HCT116 (cell line): ENCODE measurements around the gene DMPK. TPM values are rescaled to one million over a fixed set of nuclear protein-coding genes. Genes with fewer than 3 reads are reported as not detected.

Source experiments
- ATAC-seq: fragments of 200-7000 bp; cut with Tn5 transposase; 2 replicates; pipeline ENCODE4 v1.9.1; 2020; ENCODE audit warnings: mild to moderate bottlenecking, moderate library complexity
- BruUV-seq: library from RNA; stranded (reverse); fragments of 400-500 nt; replicated peaks from 2 replicates; lab custom pipeline; 2021; lab: Mats Ljungman, UMichigan
- CTCF ChIA-PET: fragments of 300-600 bp; sonication (Branson Sonifier 250); formaldehyde crosslinking; loops from one replicate; lab custom pipeline; 2021; ENCODE audit warnings: antibody characterized with exemption; lab: Charles Lee
- POLR2A ChIA-PET: fragments of 300-600, 350-600 bp; sonication (Branson Sonifier 250); formaldehyde crosslinking; loops from one replicate; lab custom pipeline; 2021; ENCODE audit warnings: antibody characterized with exemption; lab: Charles Lee
- RAD21 ChIA-PET, 2 experiments: fragments of 300-600 bp; sonication (Branson Sonifier 250); formaldehyde crosslinking; loops; one replicate each; lab custom pipeline; 2023; ENCODE audit warnings: low total read pairs in 2 of 2; ENCODE audit not compliant: uncharacterized antibody in 2 of 2, unreplicated experiment in 2 of 2, low non-redundant PET in 1 of 2; lab: Charles Lee
- DNase-seq: peaks from one replicate; pipeline ENCODE4 v3.0.0-alpha.2; 2010; ENCODE audit warnings: low read depth, low spot score
- H2AFZ ChIP-seq: fragments of 200-600 bp; shearing (Covaris generic), sonication (generic); 2 replicates; pipeline ENCODE4 v1.6.1; 2017; ENCODE audit warnings: low read depth, mixed run types, mixed read lengths, antibody characterized with exemption, low read length; ENCODE audit not compliant: poor library complexity, severe bottlenecking
- H3K27ac ChIP-seq: 2 replicates; pipeline ENCODE4 v1.5.1; 2012; ENCODE audit warnings: low read depth, low read length
- H3K27me3 ChIP-seq: fragments of 200-600 bp; sonication (generic); 2 replicates; pipeline ENCODE4 v1.6.1; 2016; ENCODE audit warnings: mixed run types, low read length, mixed read lengths; ENCODE audit not compliant: insufficient read depth
- H3K36me3 ChIP-seq, 2 experiments: fragments of 200-500 bp in 1 of 2; fragments of 200-600 bp in 1 of 2; sonication (Bioruptor generic) in 1 of 2; sonication (generic) in 1 of 2; 2 replicates each; pipeline versions ENCODE4 v1.5.1 to v1.6.1; 2014 to 2016; ENCODE audit warnings: low read length in 2 of 2, inconsistent platforms in 1 of 2, mixed read lengths in 1 of 2, mixed run types in 1 of 2; ENCODE audit not compliant: insufficient read depth in 2 of 2, control insufficient read depth in 1 of 2
- H3K4me1 ChIP-seq, 2 experiments: fragments of 200-600 bp in 1 of 2; sonication (generic) in 1 of 2; 2 replicates each; pipeline versions ENCODE4 v1.5.1 to v1.6.1; 2012 to 2017; ENCODE audit warnings: low read length in 2 of 2, inconsistent platforms in 1 of 2, mild to moderate bottlenecking in 1 of 2, mixed read lengths in 1 of 2, mixed run types in 1 of 2, moderate library complexity in 1 of 2; ENCODE audit not compliant: insufficient read depth in 2 of 2, control insufficient read depth in 1 of 2
- H3K4me2 ChIP-seq: fragments of 200-600 bp; sonication (generic); 2 replicates; pipeline ENCODE4 v1.6.1; 2017; ENCODE audit warnings: mixed run types, low read length, mixed read lengths
- H3K4me3 ChIP-seq, 2 experiments: fragments of 200-600 bp in 1 of 2; sonication (generic) in 1 of 2; replicated peaks in 1 of 2; 2 replicates each; pipeline ENCODE4 v1.5.1; 2011 to 2016; ENCODE audit warnings: low read length in 2 of 2, control low read depth in 1 of 2, low read depth in 1 of 2, mild to moderate bottlenecking in 1 of 2, mixed read lengths in 1 of 2, mixed run types in 1 of 2
- H3K79me2 ChIP-seq: fragments of 200-600 bp; sonication (generic); 2 replicates; pipeline ENCODE4 v1.6.1; 2017; ENCODE audit warnings: mild to moderate bottlenecking, mixed run types, low read length, moderate library complexity, mixed read lengths; ENCODE audit not compliant: insufficient read depth
- H3K9ac ChIP-seq: fragments of 200-600 bp; sonication (generic); 2 replicates; pipeline ENCODE4 v1.6.1; 2016; ENCODE audit warnings: low read length, mixed read lengths
- H3K9me2 ChIP-seq: fragments of 200-600 bp; sonication (generic), shearing (Covaris generic); 2 replicates; pipeline ENCODE4 v1.6.1; 2017; ENCODE audit warnings: mixed run types, mild to moderate bottlenecking, moderate library complexity; ENCODE audit not compliant: insufficient read depth
- H3K9me3 ChIP-seq, 2 experiments: fragments of 200-500 bp in 1 of 2; fragments of 200-600 bp in 1 of 2; sonication (Bioruptor generic) in 1 of 2; sonication (generic) in 1 of 2; 2 replicates each; pipeline ENCODE4 v1.6.1; 2014 to 2017; ENCODE audit warnings: low read length in 2 of 2, mixed read lengths in 2 of 2, inconsistent platforms in 1 of 2, low read depth in 1 of 2, mild to moderate bottlenecking in 1 of 2, mixed run types in 1 of 2, moderate library complexity in 1 of 2; ENCODE audit not compliant: control insufficient read depth in 1 of 2, insufficient read depth in 1 of 2
- H4K20me1 ChIP-seq: fragments of 200-600 bp; sonication (generic), shearing (Covaris generic); 2 replicates; pipeline ENCODE4 v1.6.1; 2017; ENCODE audit warnings: mixed run types, mild to moderate bottlenecking, moderate library complexity; ENCODE audit not compliant: insufficient read depth
- ATF3 ChIP-seq: IDR thresholded peaks from 2 replicates; pipeline ENCODE4 v1.6.1; 2012
- CTCF ChIP-seq, 3 experiments: fragments of 200-600 bp in 1 of 3; sonication (generic) in 1 of 3; IDR thresholded peaks in 2 of 3; conservative IDR thresholded peaks in 1 of 3; 2 replicates each; pipeline ENCODE4 v1.5.1; 2012 to 2017; ENCODE audit warnings: low read depth in 2 of 3, low read length in 2 of 3, antibody characterized with exemption in 1 of 3, borderline replicate concordance in 1 of 3, control low read depth in 1 of 3, mild to moderate bottlenecking in 1 of 3, mixed read lengths in 1 of 3, mixed run types in 1 of 3, moderate library complexity in 1 of 3; ENCODE audit not compliant: insufficient read depth in 1 of 3
- EGR1 ChIP-seq: IDR thresholded peaks from 2 replicates; pipeline ENCODE4 v1.6.1; 2012; ENCODE audit warnings: low read depth
- EZH2phosphoT487 ChIP-seq: fragments of 200-600 bp; IDR thresholded peaks from 2 replicates; pipeline ENCODE4 v1.6.1; 2018; ENCODE audit warnings: antibody characterized with exemption, borderline replicate concordance
- POLR2AphosphoS5 ChIP-seq: IDR thresholded peaks from 2 replicates; pipeline ENCODE4 v1.6.1; 2011; ENCODE audit warnings: mild to moderate bottlenecking, low read depth, low read length, moderate library complexity
- SIN3A ChIP-seq: IDR thresholded peaks from 2 replicates; pipeline ENCODE4 v1.6.1; 2012; ENCODE audit warnings: low read depth
- SP1 ChIP-seq: IDR thresholded peaks from 2 replicates; pipeline ENCODE4 v1.6.1; 2012; ENCODE audit warnings: low read depth
- SRF ChIP-seq: IDR thresholded peaks from 2 replicates; pipeline ENCODE4 v1.6.1; 2012; ENCODE audit warnings: low read depth
- TCF7L2 ChIP-seq: IDR thresholded peaks from 2 replicates; pipeline ENCODE4 v1.7.0; 2011; ENCODE audit warnings: borderline replicate concordance, inconsistent platforms; ENCODE audit not compliant: insufficient read depth, insufficient read length; ENCODE audit errors: extremely low read depth
- ZBTB33 ChIP-seq: IDR thresholded peaks from 2 replicates; pipeline ENCODE4 v1.6.1; 2011; ENCODE audit warnings: mild to moderate bottlenecking, low read length, moderate library complexity; ENCODE audit not compliant: insufficient replicate concordance; ENCODE audit errors: extremely low read depth
- intact Hi-C: fragments of 100-400 bp; cut with micrococcal nuclease; formaldehyde crosslinking; loops from 2 replicates; pipeline ENCODE4 v1.10.0; 2022
- total RNA-seq: library from RNA; stranded (reverse); gene quantifications from one replicate; pipeline ENCODE4 v1.2.1, GENCODE V29; 2021; ENCODE audit not compliant: unreplicated experiment

The DMPK gene
- total RNA-seq, 1 experiment from 2014 or later = 52.5 TPM

- ATAC-seq = no peak
- no peak overlapping the region for H3K4me3 ChIP-seq
- ChIA-PET CTCF (interaction anchor here (0.7 kb wide), 1 partner anchor 18 kb away, joined by 3 read pairs; no protein-coding TSS in a partner anchor), RAD21 (no interaction called here), POLR2A (interaction anchor here (1.1 kb wide), 1 partner anchor 8 kb away, joined by 4 read pairs; the partner anchor contains the start of gene DMPK)
- H3K36me3 ChIP-seq = peaks cover 0 to 10% of the 10 kb centered on the region in 2 experiments; a peak in 3 of 4 replicates
- H3K9me3 ChIP-seq = no peaks in the 10 kb centered on the region
- no peaks in the 10 kb centered on the region for H3K27me3 ChIP-seq
- no peaks in the 10 kb centered on the region for H3K9me2 ChIP-seq
- DNase-seq = no peak
- H3K9ac ChIP-seq = no peak overlapping the region
- no peak overlapping the region for H3K27ac ChIP-seq
- H2AFZ ChIP-seq = no peak overlapping the region
- no peaks in the 10 kb centered on the region for H3K79me2 ChIP-seq
- intact Hi-C loops = loop anchor here (10.0 kb wide), 1 partner anchor 680 kb away; the partner anchor contains the start of gene PPP1R37
- BruUV-seq = no TSS peak
- no peaks in the 10 kb centered on the region for H4K20me1 ChIP-seq
- H3K4me2 ChIP-seq = no peak overlapping the region
- H3K4me1 ChIP-seq = peaks cover 14 to 31% of the 10 kb centered on the region in 2 experiments
- TF ChIP-seq SP1 (no peak), CTCF (IDR thresholded peaks at IDR 0.05 in 2 of 3, conservative IDR thresholded peaks at IDR 0.05 in 1 of 3; ENCODE audit: borderline replicate concordance in 1 of 3, insufficient read depth in 1 of 3, low read depth in 2 of 3, low read length in 2 of 3) (peak in 2 of 3 experiments; percentile 33 to 42; a peak in 2 of 6 replicates)
Measured at GRCh38 chr19:45774765-45775164, 7.5 kb downstream of the DMPK start.

GRCh38 chr19:45773384-45773783 lies 8.9 kb downstream of the DMPK start:
- Histone ChIP-seq H3K36me3 (peaks cover 0 to 10% of the 10 kb centered on the region in 2 experiments; a peak in 3 of 4 replicates), H3K9me3 (no peaks in the 10 kb centered on the region), H3K27me3 (no peaks in the 10 kb centered on the region), H3K4me3 (no peak overlapping the region), H3K4me1 (peaks cover 7 to 25% of the 10 kb centered on the region in 2 experiments), H3K79me2 (no peaks in the 10 kb centered on the region), H3K9ac (no peak overlapping the region), H3K27ac (no peak overlapping the region), H2AFZ (no peak overlapping the region), H3K9me2 (no peaks in the 10 kb centered on the region), H4K20me1 (no peaks in the 10 kb centered on the region), H3K4me2 (no peak overlapping the region)
- TF ChIP-seq TCF7L2 (no peak), ZBTB33 (no peak), EGR1 (no peak), CTCF (IDR thresholded peaks at IDR 0.05 in 2 of 3, conservative IDR thresholded peaks at IDR 0.05 in 1 of 3; ENCODE audit: borderline replicate concordance in 1 of 3, insufficient read depth in 1 of 3, low read depth in 2 of 3, low read length in 2 of 3) (no peak), SIN3A (no peak), POLR2AphosphoS5 (no peak), EZH2phosphoT487 (no peak), SP1 (no peak), SRF (no peak), ATF3 (no peak)
- POLR2A ChIA-PET = no interaction called here
- RAD21 ChIA-PET = interaction anchor here in 1 of 2 experiments (0.6 kb wide), 1 partner anchor 306 kb away, joined by 3 read pairs; no protein-coding TSS in a partner anchor
- DNase-seq (no peak), ATAC-seq (no peak)
- CTCF ChIA-PET = no interaction called here
- intact Hi-C loops = loop anchor here (10.0 kb wide), 1 partner anchor 679 kb away; the partner anchor contains the start of gene PPP1R37
- no TSS peak for BruUV-seq
